Natural killer cell treated with Interleukin-12 subunit alpha and Interleukin-12 subunit beta and Interleukin-15 and Interleukin-18, amount 100 ng/mL, for 72 hours (primary cell): Measurements from ENCODE around the gene VSIG2. TPM values are rescaled to one million over a fixed set of nuclear protein-coding genes. Genes with fewer than 3 reads are reported as not detected.
"Not testable (repeated sequence)": the region's sequence is repeated elsewhere in the genome, so short reads cannot be mapped to it uniquely, and the experiment has no call there.

Experiments used
- ATAC-seq, 2 donors: fragments of 150-1000 bp; cut with Tn5 transposase in 1 of 2; sonication (Bioruptor Pico), chemical (Tn5 transposase) in 1 of 2; 2 replicates each; pipeline ENCODE4 v1.10.0; 2021
- DNase-seq: peaks from one replicate; pipeline ENCODE4 v3.0.0; 2022; ENCODE audit warnings: low spot score
- H3K27ac Mint-ChIP-seq, 2 donors: 1 replicate in 1 of 2; 2 replicates in 1 of 2; pipeline ENCODE4 v1.8.0; 2022; ENCODE audit warnings: mixed read lengths in 2 of 2, mild to moderate bottlenecking in 1 of 2, moderate library complexity in 1 of 2
- H3K27me3 Mint-ChIP-seq, 2 donors: 1 replicate in 1 of 2; 2 replicates in 1 of 2; pipeline ENCODE4 v1.8.0; 2022; ENCODE audit warnings: mixed read lengths in 2 of 2
- H3K36me3 Mint-ChIP-seq: one replicate; pipeline ENCODE4 v1.8.0; 2022; ENCODE audit warnings: mixed read lengths
- H3K4me1 Mint-ChIP-seq, 2 donors: 1 replicate in 1 of 2; 2 replicates in 1 of 2; pipeline ENCODE4 v1.8.0; 2022; ENCODE audit warnings: low read depth in 2 of 2, mixed read lengths in 2 of 2, mild to moderate bottlenecking in 1 of 2
- H3K4me3 Mint-ChIP-seq: one replicate; pipeline ENCODE4 v1.8.0; 2022; ENCODE audit warnings: mixed read lengths
- H3K9me3 Mint-ChIP-seq: 2 replicates; pipeline ENCODE4 v1.8.0; 2022; ENCODE audit warnings: mixed read lengths
- total RNA-seq, 2 donors: library from RNA; stranded (reverse); gene quantifications; one replicate each; pipeline ENCODE4 v1.2.3, GENCODE V29; 2022

VSIG2 gene
- total RNA-seq, 2 donors from 2014 or later = not detected

- no peak for DNase-seq
- ATAC-seq = no peak
- Mint-ChIP-seq H3K9me3 (no peaks in the 10 kb centered on the region), H3K27me3 (no peaks in the 10 kb centered on the region), H3K4me3 (no peak overlapping the region), H3K27ac (no peak overlapping the region), H3K4me1 (peaks cover 17 to 24% of the 10 kb centered on the region in 2 donors), H3K36me3 (peaks cover 14% of the 10 kb centered on the region)
These were observed 26.2 kb upstream of the VSIG2 start for GRCh38 chr11:124778281-124778680.

GRCh38 chr11:124776865-124777645 is 25.0 kb upstream of the VSIG2 start:
- Mint-ChIP-seq H3K27me3 (no peaks in the 10 kb centered on the region), H3K36me3 (peaks cover 14% of the 10 kb centered on the region), H3K27ac (peak overlapping the region; percentile 7 to 14), H3K9me3 (no peaks in the 10 kb centered on the region), H3K4me3 (peak overlapping the region; percentile 59), H3K4me1 (peaks cover 17 to 24% of the 10 kb centered on the region in 2 donors)
- DNase-seq = no peak
- ATAC-seq = peak in 1 of 2 donors; percentile 48

- not testable (repeated sequence) for H3K27ac Mint-ChIP-seq, ATAC-seq, H3K4me3 Mint-ChIP-seq, DNase-seq, H3K36me3 Mint-ChIP-seq, H3K4me1 Mint-ChIP-seq, H3K27me3 Mint-ChIP-seq, H3K9me3 Mint-ChIP-seq
These were observed 18.9 kb upstream of the VSIG2 start for GRCh38 chr11:124770959-124771358.

GRCh38 chr11:124769806-124770774 is 18.0 kb upstream of the VSIG2 start:
- H3K4me1 Mint-ChIP-seq = no peaks in the 10 kb centered on the region
- no peak overlapping the region for H3K27ac Mint-ChIP-seq
- H3K27me3 Mint-ChIP-seq = no peaks in the 10 kb centered on the region
- no peak overlapping the region for H3K4me3 Mint-ChIP-seq
- H3K9me3 Mint-ChIP-seq = no peaks in the 10 kb centered on the region
- DNase-seq (no peak), ATAC-seq (no peak)
- peaks cover 5% of the 10 kb centered on the region for H3K36me3 Mint-ChIP-seq

GRCh38 chr11:124768914-124769313 is 16.9 kb upstream of the VSIG2 start:
- Mint-ChIP-seq H3K36me3 (peaks cover 5% of the 10 kb centered on the region), H3K27ac (no peak overlapping the region), H3K4me1 (peaks cover 0 to under 1% of the 10 kb centered on the region in 2 donors), H3K9me3 (no peaks in the 10 kb centered on the region), H3K27me3 (no peaks in the 10 kb centered on the region), H3K4me3 (no peak overlapping the region)
- DNase-seq (no peak), ATAC-seq (no peak)

- Mint-ChIP-seq H3K9me3 (no peaks in the 10 kb centered on the region), H3K4me3 (no peak overlapping the region), H3K4me1 (peaks cover 5% of the 10 kb centered on the region in 2 donors), H3K36me3 (no peaks in the 10 kb centered on the region), H3K27me3 (peaks cover 4 to 7% of the 10 kb centered on the region in 2 donors), H3K27ac (no peak overlapping the region)
- ATAC-seq = no peak
- DNase-seq = no peak
These were observed 14.1 kb upstream of the VSIG2 start for GRCh38 chr11:124766156-124766555.

- ATAC-seq (peak in 1 of 2 donors; percentile 55), DNase-seq (peak; percentile 78)
- Mint-ChIP-seq H3K9me3 (no peaks in the 10 kb centered on the region), H3K27me3 (peaks cover 13 to 16% of the 10 kb centered on the region in 2 donors), H3K4me1 (peaks cover 9 to 12% of the 10 kb centered on the region in 2 donors), H3K27ac (no peak overlapping the region), H3K4me3 (peak overlapping the region; percentile 87), H3K36me3 (no peaks in the 10 kb centered on the region)
These were observed 11.3 kb upstream of the VSIG2 start for GRCh38 chr11:124763156-124763947.

- Mint-ChIP-seq H3K27me3 (peaks cover 19% of the 10 kb centered on the region in 2 donors), H3K4me3 (peak overlapping the region; percentile 87), H3K9me3 (no peaks in the 10 kb centered on the region), H3K4me1 (peaks cover 11 to 14% of the 10 kb centered on the region in 2 donors), H3K36me3 (no peaks in the 10 kb centered on the region), H3K27ac (no peak overlapping the region)
- no peak for DNase-seq
- peak; percentile 42 to 54 for ATAC-seq
These were observed 10.6 kb upstream of the VSIG2 start for GRCh38 chr11:124762624-124763155.

- H3K27me3 Mint-ChIP-seq = peaks cover 21 to 25% of the 10 kb centered on the region in 2 donors
- DNase-seq = peak; percentile 80
- no peaks in the 10 kb centered on the region for H3K9me3 Mint-ChIP-seq
- H3K27ac Mint-ChIP-seq = no peak within 1 kb of the TSS
- peak within 1 kb of the TSS; percentile 87 for H3K4me3 Mint-ChIP-seq
- H3K36me3 Mint-ChIP-seq = no peaks in the 10 kb centered on the region
- ATAC-seq = peak; percentile 85 to 90
- peaks cover 11 to 14% of the 10 kb centered on the region in 2 donors for H3K4me1 Mint-ChIP-seq
These were observed 10.1 kb upstream of the VSIG2 start, which contains the start of gene ESAM for GRCh38 chr11:124762105-124762623. TSS of gene ESAM (minus strand) at chr11:124762290. CDS start at chr11:124762154, 136 bp downstream.

- no peaks in the 10 kb centered on the region for H3K9me3 Mint-ChIP-seq
- peaks cover 27 to 31% of the 10 kb centered on the region in 2 donors for H3K27me3 Mint-ChIP-seq
- no peak overlapping the region for H3K27ac Mint-ChIP-seq
- peak overlapping the region; percentile 32 for H3K4me3 Mint-ChIP-seq
- no peak for DNase-seq
- peaks cover 11 to 14% of the 10 kb centered on the region in 2 donors for H3K4me1 Mint-ChIP-seq
- H3K36me3 Mint-ChIP-seq = no peaks in the 10 kb centered on the region
- ATAC-seq = no peak
These were observed 9.4 kb upstream of the VSIG2 start for GRCh38 chr11:124761301-124762104.

GRCh38 chr11:124760806-124761205 is 8.8 kb upstream of the VSIG2 start:
- Mint-ChIP-seq H3K9me3 (no peaks in the 10 kb centered on the region), H3K4me3 (peak overlapping the region; percentile 22), H3K27ac (no peak overlapping the region), H3K4me1 (peaks cover 11 to 14% of the 10 kb centered on the region in 2 donors), H3K27me3 (peaks cover 30 to 34% of the 10 kb centered on the region in 2 donors), H3K36me3 (no peaks in the 10 kb centered on the region)
- DNase-seq (no peak), ATAC-seq (no peak)

- Mint-ChIP-seq H3K9me3 (no peaks in the 10 kb centered on the region), H3K36me3 (no peaks in the 10 kb centered on the region), H3K27me3 (peaks cover 30 to 34% of the 10 kb centered on the region in 2 donors), H3K4me3 (no peak overlapping the region), H3K4me1 (peaks cover 11 to 14% of the 10 kb centered on the region in 2 donors), H3K27ac (no peak overlapping the region)
- DNase-seq (no peak), ATAC-seq (no peak)
These were observed 8.2 kb upstream of the VSIG2 start for GRCh38 chr11:124760205-124760652.
